Osteoblast (primary cell): ENCODE measurements around the gene NDUFB8. TPM values are rescaled to one million over a fixed set of nuclear protein-coding genes. Genes with fewer than 3 reads are reported as not detected.

Experiments used
- DNase-seq: peaks from one replicate; pipeline ENCODE4 v3.0.0; 2011; ENCODE audit warnings: low spot score, mixed read lengths; ENCODE audit not compliant: insufficient read length; ENCODE audit errors: missing footprints
- H2AFZ ChIP-seq: 2 replicates; pipeline ENCODE4 v1.6.0; 2011; ENCODE audit warnings: mild to moderate bottlenecking, low read length
- H3K27ac ChIP-seq: 2 replicates; pipeline ENCODE4 v1.5.1; 2011; ENCODE audit warnings: mild to moderate bottlenecking, low read depth, low read length, moderate library complexity
- H3K27me3 ChIP-seq: 2 replicates; pipeline ENCODE4 v1.6.0; 2012; ENCODE audit warnings: mild to moderate bottlenecking, control low read depth, inconsistent platforms, low read length, moderate library complexity; ENCODE audit not compliant: insufficient read depth
- H3K36me3 ChIP-seq: 2 replicates; pipeline ENCODE4 v1.5.1; 2011; ENCODE audit warnings: mild to moderate bottlenecking, low read length, control low read depth, moderate library complexity; ENCODE audit not compliant: insufficient read depth
- H3K4me1 ChIP-seq: 2 replicates; pipeline ENCODE4 v1.5.1; 2011; ENCODE audit warnings: mild to moderate bottlenecking, low read length, control low read depth, moderate library complexity; ENCODE audit not compliant: insufficient read depth
- H3K4me2 ChIP-seq: 2 replicates; pipeline ENCODE4 v1.6.0; 2011; ENCODE audit warnings: mild to moderate bottlenecking, low read length; ENCODE audit not compliant: insufficient read depth
- H3K4me3 ChIP-seq: fragments of 200-600 bp; sonication (generic); 3 replicates; pipeline ENCODE4 v1.5.1; 2012; ENCODE audit warnings: mild to moderate bottlenecking, low read length, inconsistent platforms; ENCODE audit not compliant: insufficient read depth
- H3K79me2 ChIP-seq: 2 replicates; pipeline ENCODE4 v1.6.0; 2012; ENCODE audit warnings: mild to moderate bottlenecking, low read length, control low read depth, inconsistent platforms; ENCODE audit not compliant: insufficient read depth
- H3K9me3 ChIP-seq: 2 replicates; pipeline ENCODE4 v1.5.1; 2011; ENCODE audit warnings: low read depth, low read length, control low read depth
- H4K20me1 ChIP-seq: 2 replicates; pipeline ENCODE4 v1.6.0; 2012; ENCODE audit warnings: mild to moderate bottlenecking, low read length, control low read depth; ENCODE audit not compliant: insufficient read depth
- total RNA-seq: library from RNA; depleted of rRNA; stranded (reverse); fragments of >200 nt; gene quantifications from 2 replicates; pipeline ENCODE4 v1.2.3, GENCODE V29; 2012
- TF ChIP-seq, protein P1 (sequence below): IDR thresholded peaks from 2 replicates; pipeline ENCODE4 v1.5.1; 2011; ENCODE audit warnings: mild to moderate bottlenecking, low read depth, low read length, moderate library complexity; ENCODE audit errors: extremely low read depth

Gene NDUFB8
- total RNA-seq, 1 donor = 102 TPM

DNA sequence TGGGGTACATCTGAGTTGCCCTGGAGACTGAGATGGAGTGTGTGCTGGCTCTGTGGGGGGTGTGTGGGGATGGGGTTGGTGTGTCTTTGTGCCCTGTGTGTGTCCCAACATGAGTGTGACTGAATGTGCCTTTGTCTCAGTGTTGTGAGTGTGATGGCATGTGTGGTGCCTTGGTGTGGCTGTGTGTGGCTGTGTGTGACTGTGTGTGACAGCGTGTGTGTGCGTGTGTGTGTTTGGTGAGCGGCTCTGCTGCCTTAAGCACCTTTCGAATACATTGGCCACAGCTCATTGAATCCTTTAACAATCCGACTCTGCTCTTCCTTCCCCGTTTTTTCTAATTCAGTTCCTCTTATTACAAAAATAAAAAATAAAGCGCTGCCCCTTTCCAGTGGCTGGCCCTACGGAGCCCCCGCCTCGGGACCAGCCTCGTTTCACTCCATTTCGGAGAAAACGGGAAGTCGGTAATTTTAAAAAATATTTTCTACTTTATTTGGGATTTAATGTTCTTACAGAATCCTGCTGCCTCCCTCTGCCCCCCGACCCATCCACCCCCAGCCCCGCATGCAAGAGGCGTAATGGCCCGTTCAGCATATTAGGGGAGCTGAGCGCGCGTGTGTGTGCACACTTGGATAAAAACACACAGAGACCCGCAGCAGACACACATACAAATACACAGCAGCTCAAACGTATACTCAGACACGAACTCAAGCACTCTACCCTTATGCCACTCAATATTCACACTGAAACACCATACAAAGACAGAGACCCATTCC, 41.6 kb upstream of the NDUFB8 start:
- Histone ChIP-seq H3K27ac (no peak overlapping the region), H3K79me2 (no peaks in the 10 kb centered on the region), H3K4me1 (no peaks in the 10 kb centered on the region), H2AFZ (no peak overlapping the region), H3K9me3 (no peaks in the 10 kb centered on the region), H3K4me3 (no peak overlapping the region), H3K27me3 (peaks cover 59% of the 10 kb centered on the region), H3K4me2 (no peak overlapping the region), H3K36me3 (no peaks in the 10 kb centered on the region), H4K20me1 (no peaks in the 10 kb centered on the region)
- no peak for DNase-seq
- TF ChIP-seq, protein P1, sequence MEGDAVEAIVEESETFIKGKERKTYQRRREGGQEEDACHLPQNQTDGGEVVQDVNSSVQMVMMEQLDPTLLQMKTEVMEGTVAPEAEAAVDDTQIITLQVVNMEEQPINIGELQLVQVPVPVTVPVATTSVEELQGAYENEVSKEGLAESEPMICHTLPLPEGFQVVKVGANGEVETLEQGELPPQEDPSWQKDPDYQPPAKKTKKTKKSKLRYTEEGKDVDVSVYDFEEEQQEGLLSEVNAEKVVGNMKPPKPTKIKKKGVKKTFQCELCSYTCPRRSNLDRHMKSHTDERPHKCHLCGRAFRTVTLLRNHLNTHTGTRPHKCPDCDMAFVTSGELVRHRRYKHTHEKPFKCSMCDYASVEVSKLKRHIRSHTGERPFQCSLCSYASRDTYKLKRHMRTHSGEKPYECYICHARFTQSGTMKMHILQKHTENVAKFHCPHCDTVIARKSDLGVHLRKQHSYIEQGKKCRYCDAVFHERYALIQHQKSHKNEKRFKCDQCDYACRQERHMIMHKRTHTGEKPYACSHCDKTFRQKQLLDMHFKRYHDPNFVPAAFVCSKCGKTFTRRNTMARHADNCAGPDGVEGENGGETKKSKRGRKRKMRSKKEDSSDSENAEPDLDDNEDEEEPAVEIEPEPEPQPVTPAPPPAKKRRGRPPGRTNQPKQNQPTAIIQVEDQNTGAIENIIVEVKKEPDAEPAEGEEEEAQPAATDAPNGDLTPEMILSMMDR = no peak

DNA sequence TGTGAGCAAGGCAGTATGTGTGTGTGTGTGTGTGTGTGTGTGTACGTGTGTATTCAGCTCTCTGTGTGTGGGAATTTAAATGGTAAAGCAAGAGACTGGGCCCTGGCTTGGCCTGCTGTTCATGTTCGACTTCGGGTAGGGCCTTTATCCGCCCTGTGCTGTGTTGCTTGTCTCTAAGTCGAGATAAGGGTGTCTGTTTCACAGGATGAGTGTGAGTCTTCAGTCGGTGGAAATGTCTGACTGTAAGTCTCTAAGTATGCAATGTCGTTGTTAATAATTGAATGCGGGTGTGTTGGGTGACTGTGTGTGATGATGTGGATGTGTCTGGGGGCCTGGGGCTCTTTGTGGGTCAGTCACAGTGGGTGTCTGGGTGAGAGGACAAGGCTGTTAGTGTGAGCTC, 40.8 kb upstream of the NDUFB8 start:
- peaks cover 58% of the 10 kb centered on the region for H3K27me3 ChIP-seq

DNA sequence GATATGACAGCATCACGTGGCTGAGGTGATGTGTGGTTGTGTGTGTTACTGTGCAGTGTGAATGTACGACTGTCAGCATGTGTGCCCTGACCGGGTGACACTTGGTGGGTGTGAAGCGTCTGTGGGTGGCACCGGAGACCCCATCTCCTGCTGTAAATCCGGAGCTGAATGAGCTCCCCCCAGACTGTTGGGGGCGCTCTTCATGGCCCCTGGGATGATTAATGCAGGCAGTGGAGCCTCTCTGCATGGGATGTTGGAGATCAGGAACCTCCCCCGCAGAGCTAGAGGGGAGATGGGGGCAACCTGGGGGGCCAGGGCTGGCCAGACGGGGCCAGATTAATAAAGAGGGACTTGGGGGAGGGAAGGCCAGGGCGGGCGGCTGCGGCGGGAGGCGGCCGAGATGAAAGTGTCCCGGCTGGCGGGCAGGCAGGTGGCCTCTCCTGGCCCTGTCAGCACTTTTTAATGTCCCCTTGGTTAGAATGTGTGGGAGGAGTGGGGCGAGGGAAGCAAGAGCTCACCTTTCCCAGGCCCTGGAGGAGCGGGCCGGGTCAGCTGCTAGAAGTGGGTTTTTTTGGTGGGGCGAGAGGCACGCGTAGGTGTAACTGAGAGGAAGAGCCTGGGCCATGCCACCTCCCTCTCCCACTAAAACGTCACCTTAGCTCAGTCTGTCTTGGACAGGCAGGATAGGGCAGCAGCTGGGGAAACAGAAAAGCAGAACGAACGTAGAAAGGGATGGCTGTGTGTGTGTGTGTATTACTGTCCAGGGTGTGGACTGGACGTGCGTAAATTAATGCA, 40.2 kb upstream of the NDUFB8 start:
- no peak for DNase-seq
- Histone ChIP-seq H4K20me1 (no peaks in the 10 kb centered on the region), H3K4me1 (no peaks in the 10 kb centered on the region), H3K27me3 (peaks cover 61% of the 10 kb centered on the region), H3K4me3 (no peak overlapping the region), H3K27ac (no peak overlapping the region), H3K4me2 (no peak overlapping the region), H2AFZ (no peak overlapping the region), H3K9me3 (no peaks in the 10 kb centered on the region), H3K79me2 (no peaks in the 10 kb centered on the region), H3K36me3 (no peaks in the 10 kb centered on the region)
- TF ChIP-seq, protein P1 = peak; percentile 6

More for the DNA sequence above, 40.8 kb upstream of the NDUFB8 start:
- no peaks in the 10 kb centered on the region for H3K79me2 ChIP-seq
- no peaks in the 10 kb centered on the region for H3K4me1 ChIP-seq
- no peaks in the 10 kb centered on the region for H3K36me3 ChIP-seq
- H4K20me1 ChIP-seq = no peaks in the 10 kb centered on the region
- H2AFZ ChIP-seq = no peak overlapping the region
- no peak for DNase-seq
- no peak overlapping the region for H3K4me3 ChIP-seq
- no peak overlapping the region for H3K4me2 ChIP-seq
- H3K27ac ChIP-seq = no peak overlapping the region
- no peaks in the 10 kb centered on the region for H3K9me3 ChIP-seq
- TF ChIP-seq, protein P1 = no peak

DNA sequence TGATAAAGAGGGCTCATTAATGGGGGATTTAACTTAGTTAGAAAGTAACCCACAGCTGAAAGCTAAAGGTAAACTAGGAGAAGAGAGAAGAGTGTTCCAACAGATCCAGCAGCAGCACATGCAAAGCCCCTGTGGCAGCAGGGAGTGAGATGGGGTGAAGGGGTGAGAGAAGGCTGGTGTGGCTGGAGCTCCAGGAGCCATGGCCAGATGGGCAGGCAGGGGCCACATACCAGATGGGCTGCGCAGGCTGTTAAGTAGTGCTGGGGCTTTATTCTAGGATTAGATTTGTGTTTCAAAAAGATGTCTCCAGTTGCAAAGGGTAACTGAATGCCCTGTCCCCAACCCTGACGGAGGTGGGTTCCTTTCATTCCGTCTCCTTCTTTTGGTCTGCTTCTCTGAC, 39.2 kb upstream of the NDUFB8 start:
- Histone ChIP-seq H4K20me1 (no peaks in the 10 kb centered on the region), H3K4me1 (no peaks in the 10 kb centered on the region), H3K4me3 (no peak overlapping the region), H2AFZ (no peak overlapping the region), H3K79me2 (no peaks in the 10 kb centered on the region), H3K27ac (no peak overlapping the region), H3K9me3 (no peaks in the 10 kb centered on the region), H3K4me2 (no peak overlapping the region), H3K27me3 (peaks cover 65% of the 10 kb centered on the region), H3K36me3 (no peaks in the 10 kb centered on the region)
- TF ChIP-seq, protein P1 = no peak
- no peak for DNase-seq
